Limb (tissue), 2 donors: Measurements from ENCODE around the gene MZF1.

Experiments
- DNase-seq, 2 donors: peaks; one replicate each; pipeline ENCODE4 v3.0.0-alpha.2; 2016; ENCODE audit errors: extremely low spot score in 2 of 2

MZF1 gene

DNA sequence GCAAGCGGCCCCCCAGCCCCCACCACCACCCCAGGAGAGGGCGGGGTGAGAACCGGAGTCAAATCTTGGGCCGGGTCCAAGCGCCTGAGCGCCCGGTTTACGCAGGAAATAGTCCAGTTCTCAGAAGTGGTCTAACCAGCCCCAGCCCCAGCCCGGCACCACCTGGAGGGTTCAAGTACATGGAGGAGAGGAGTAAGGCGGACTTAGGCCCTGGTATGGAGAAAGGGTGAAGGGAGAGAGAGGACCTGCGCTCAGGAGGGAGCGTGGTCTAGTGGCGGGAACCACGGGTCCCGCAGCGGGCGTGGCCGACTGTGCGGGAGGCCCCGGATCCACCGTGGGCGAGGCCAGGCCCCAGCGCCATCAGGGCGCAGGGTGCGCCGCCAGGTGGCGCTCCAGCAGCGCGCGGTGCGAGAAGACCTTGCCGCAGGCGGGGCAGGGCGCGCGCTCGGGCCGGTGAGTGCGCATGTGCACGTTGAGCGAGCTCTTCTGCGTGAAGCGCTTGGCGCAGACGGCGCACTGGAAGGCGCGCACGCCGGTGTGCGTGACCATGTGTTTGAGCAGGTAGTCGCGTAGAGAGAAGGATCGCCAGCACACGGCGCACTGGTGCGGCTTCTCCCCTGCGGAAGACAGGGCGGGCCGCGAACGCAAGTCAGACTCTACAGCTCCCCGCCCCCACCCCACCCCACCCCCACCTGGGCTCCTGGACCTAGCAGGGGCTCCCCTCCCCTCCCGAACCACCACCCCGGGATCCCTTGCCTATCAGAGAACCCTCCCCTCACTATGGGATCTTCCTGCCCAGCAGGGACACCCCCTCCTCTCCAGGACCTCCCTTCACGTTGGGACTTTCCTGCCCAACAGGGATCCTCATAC is 59.2 kb downstream of the MZF1 start:
- DNase-seq = peak; percentile 89 to 93

- DNase-seq = no peak
Observed at GRCh38 chr19:58513213-58513693, 59.9 kb downstream of the MZF1 start.
